ENCODE data around the gene RASGRP1.

Gene RASGRP1

GRCh38 chr15:38540510-38540909 is 24.1 kb downstream of the RASGRP1 start:
- TF ChIP-seq GABPA (IDR thresholded peaks at IDR 0.05; ENCODE audit: low read depth) (no peak), SPI1 (IDR thresholded peaks at IDR 0.05; ENCODE audit: borderline replicate concordance, low read depth) (no peak), REST (IDR thresholded peaks at IDR 0.05; ENCODE audit: insufficient replicate concordance, low read depth) (no peak), CTCF (IDR thresholded peaks at IDR 0.05; ENCODE audit: insufficient read depth, low read length) (no peak), POLR2AphosphoS5 (IDR thresholded peaks at IDR 0.05; ENCODE audit: low read depth) (no peak)
- Histone ChIP-seq H3K4me3 (replicated peaks; ENCODE audit: insufficient read depth, low read length) (no peak overlapping the region), H3K27me3 (ENCODE audit: insufficient read depth, poor library complexity, severe bottlenecking) (no peaks in the 10 kb centered on the region), H3K27ac (replicated peaks) (no peak overlapping the region)
- DNase-seq (ENCODE audit: low read depth in 1 of 2, low spot score in 1 of 2) = no peak

GRCh38 chr15:38539008-38539343 is 25.6 kb downstream of the RASGRP1 start:
- Histone ChIP-seq H3K4me3 (replicated peaks; ENCODE audit: insufficient read depth, low read length) (no peak overlapping the region), H3K27ac (replicated peaks) (no peak overlapping the region), H3K27me3 (ENCODE audit: insufficient read depth, poor library complexity, severe bottlenecking) (no peaks in the 10 kb centered on the region)
- no peak for DNase-seq (ENCODE audit: low read depth in 1 of 2, low spot score in 1 of 2)
- TF ChIP-seq POLR2AphosphoS5 (IDR thresholded peaks at IDR 0.05; ENCODE audit: low read depth) = no peak
- TF ChIP-seq REST (IDR thresholded peaks at IDR 0.05; ENCODE audit: insufficient replicate concordance, low read depth) = no peak
- no peak for TF ChIP-seq GABPA (IDR thresholded peaks at IDR 0.05; ENCODE audit: low read depth)
- no peak for TF ChIP-seq SPI1 (IDR thresholded peaks at IDR 0.05; ENCODE audit: borderline replicate concordance, low read depth)
- TF ChIP-seq CTCF (IDR thresholded peaks at IDR 0.05; ENCODE audit: insufficient read depth, low read length) = no peak

GRCh38 chr15:38538328-38539007 is 26.1 kb downstream of the RASGRP1 start:
- TF ChIP-seq REST (IDR thresholded peaks at IDR 0.05; ENCODE audit: insufficient replicate concordance, low read depth) (no peak), CTCF (IDR thresholded peaks at IDR 0.05; ENCODE audit: insufficient read depth, low read length) (no peak), POLR2AphosphoS5 (IDR thresholded peaks at IDR 0.05; ENCODE audit: low read depth) (no peak), SPI1 (IDR thresholded peaks at IDR 0.05; ENCODE audit: borderline replicate concordance, low read depth) (no peak), GABPA (IDR thresholded peaks at IDR 0.05; ENCODE audit: low read depth) (no peak)
- DNase-seq (ENCODE audit: low read depth in 1 of 2, low spot score in 1 of 2) = no peak
- H3K4me3 ChIP-seq (replicated peaks; ENCODE audit: insufficient read depth, low read length) = no peak overlapping the region
- H3K27me3 ChIP-seq (ENCODE audit: insufficient read depth, poor library complexity, severe bottlenecking) = no peaks in the 10 kb centered on the region
- no peak overlapping the region for H3K27ac ChIP-seq (replicated peaks)

Measured in HL-60 (cell line).